K562 (cell line): Measurements from ENCODE around the gene SVEP1. TPM values are rescaled to one million over a fixed set of nuclear protein-coding genes. Genes with fewer than 3 reads are reported as not detected.

Source experiments
- ATAC-seq: fragments of 200-7000 bp; cut with Tn5 transposase; 3 replicates; pipeline ENCODE4 v1.9.1; 2020; ENCODE audit warnings: moderate library complexity
- BruUV-seq: library from RNA; stranded (reverse); fragments of 400-500 nt; replicated peaks from 2 replicates; lab custom pipeline; 2021; lab: Mats Ljungman, UMichigan
- CTCF ChIA-PET: fragments of 300-600 bp; formaldehyde crosslinking; extraction: SDS; loops from one replicate; lab custom pipeline; 2021; ENCODE audit warnings: low intra/inter-chr PET ratio; lab: Yijun Ruan, JAX
- POLR2A ChIA-PET: fragments of 300-600, 350-650 bp; sonication (Branson Sonifier 250); formaldehyde crosslinking; extraction: SDS; loops from one replicate; lab custom pipeline; 2021; ENCODE audit warnings: antibody characterized with exemption, inconsistent platforms; lab: Yijun Ruan, JAX
- DNase-seq, 4 experiments: peaks; one replicate each; pipeline versions ENCODE4 v3.0.0 to v3.0.0-alpha.2; 2011 to 2018; ENCODE audit warnings: low spot score in 3 of 4, mixed read lengths in 3 of 4; ENCODE audit errors: extremely low read depth in 1 of 4
- FAIRE-seq: peaks from 2 replicates; lab custom pipeline; 2011; peaks lifted over from hg19 to GRCh38; lab: Jason Lieb, UNC
- H2AFZ ChIP-seq: 2 replicates; pipeline ENCODE4 v1.6.0; 2011; ENCODE audit warnings: low read depth, low read length, control low read depth, inconsistent platforms
- H3K27ac ChIP-seq: fragments of 200-600 bp; 3 replicates; pipeline ENCODE4 v1.8.0; 2011; ENCODE audit warnings: low read depth, mild to moderate bottlenecking, control low read depth, inconsistent platforms, low read length, moderate library complexity, mixed read lengths; ENCODE audit errors: extremely low read depth
- H3K27me3 ChIP-seq, 2 experiments: fragments of 300-600 bp in 1 of 2; 2 replicates in 1 of 2; 3 replicates in 1 of 2; pipeline versions ENCODE4 v1.6.0 to v1.8.0; 2011; ENCODE audit warnings: inconsistent platforms in 2 of 2, low read length in 2 of 2, mild to moderate bottlenecking in 1 of 2, mixed read lengths in 1 of 2, moderate library complexity in 1 of 2; ENCODE audit not compliant: control insufficient read depth in 2 of 2, insufficient read depth in 2 of 2
- H3K36me3 ChIP-seq: fragments of 300-600 bp; 3 replicates; pipeline ENCODE4 v1.8.0; 2011; ENCODE audit warnings: mild to moderate bottlenecking, low read length, inconsistent platforms; ENCODE audit not compliant: control insufficient read depth, insufficient read depth
- H3K4me1 ChIP-seq, 2 experiments: fragments of 200-600 bp in 1 of 2; replicated peaks in 1 of 2; 2 replicates in 1 of 2; 3 replicates in 1 of 2; pipeline versions ENCODE4 v1.5.1 to v1.8.0; 2011; ENCODE audit warnings: inconsistent platforms in 2 of 2, low read length in 2 of 2, mild to moderate bottlenecking in 1 of 2, mixed read lengths in 1 of 2, moderate library complexity in 1 of 2; ENCODE audit not compliant: control insufficient read depth in 2 of 2, insufficient read depth in 2 of 2
- H3K4me2 ChIP-seq: 2 replicates; pipeline ENCODE4 v1.6.1; 2011; ENCODE audit warnings: low read length, control low read depth, inconsistent platforms, mixed read lengths; ENCODE audit not compliant: insufficient read depth
- H3K4me3 ChIP-seq: fragments of 200-600 bp; sonication (generic), shearing (Covaris generic); 2 replicates; pipeline ENCODE4 v1.5.1; 2016; ENCODE audit warnings: control low read depth, inconsistent platforms
- H3K79me2 ChIP-seq: fragments of 200-600 bp; 3 replicates; pipeline ENCODE4 v1.8.0; 2011; ENCODE audit warnings: low read length, inconsistent platforms; ENCODE audit not compliant: control insufficient read depth, insufficient read depth
- H3K9ac ChIP-seq, 2 experiments: 2 replicates each; pipeline versions ENCODE4 v1.6.0 to v1.6.1; 2011; ENCODE audit warnings: low read depth in 2 of 2, low read length in 2 of 2, control low read depth in 1 of 2, inconsistent platforms in 1 of 2, mild to moderate bottlenecking in 1 of 2, mixed read lengths in 1 of 2; ENCODE audit not compliant: insufficient read depth in 1 of 2
- H3K9me1 ChIP-seq: one replicate; pipeline ENCODE4 v1.6.0; 2011; ENCODE audit warnings: inconsistent platforms, mild to moderate bottlenecking, low read length, moderate library complexity; ENCODE audit not compliant: control insufficient read depth, insufficient read depth
- H3K9me3 ChIP-seq: replicated peaks from 2 replicates; pipeline ENCODE4 v1.5.1; 2011; ENCODE audit warnings: low read depth, low read length, inconsistent platforms; ENCODE audit not compliant: control insufficient read depth, insufficient read depth
- H4K20me1 ChIP-seq: replicated peaks from 2 replicates; pipeline ENCODE4 v1.6.1; 2011; ENCODE audit warnings: low read length, inconsistent platforms, mixed read lengths; ENCODE audit not compliant: control insufficient read depth, insufficient read depth
- BCL6 ChIP-seq: fragments of 250-450 bp; sonication (Bioruptor Pico); IDR thresholded peaks from 2 replicates; pipeline ENCODE4 v1.4.0; 2020
- HSF4 ChIP-seq: fragments of 250-450 bp; sonication (Bioruptor Pico); IDR thresholded peaks from 2 replicates; pipeline ENCODE4 v2.1.2; 2022; ENCODE audit warnings: mild to moderate bottlenecking, moderate library complexity, borderline replicate concordance
- NCOA2 ChIP-seq, 2 experiments: fragments of 450-650 bp; IDR thresholded peaks; 2 replicates each; pipeline ENCODE4 v1.6.1; 2018; ENCODE audit warnings: mild to moderate bottlenecking in 2 of 2, moderate library complexity in 1 of 2; ENCODE audit not compliant: partially characterized antibody in 2 of 2
- PRMT5 ChIP-seq: sonication (generic); formaldehyde crosslinking; IDR thresholded peaks from 2 replicates; pipeline ENCODE4 v1.5.0; 2020; ENCODE audit warnings: missing genetic modification reagents
- SRSF7 ChIP-seq: fragments of 200-400 bp; formaldehyde crosslinking; optimal IDR thresholded peaks from 2 replicates; pipeline ENCODE3; 2017; ENCODE audit warnings: mild to moderate bottlenecking, low read depth, low read length
- STAG1 ChIP-seq: sonication (generic); formaldehyde crosslinking; IDR thresholded peaks from 2 replicates; pipeline ENCODE4 v1.5.0; 2020; ENCODE audit warnings: missing genetic modification reagents, borderline replicate concordance
- WGBS: fragments of 100-300 bp; shearing (Covaris generic); methylation state at CpG from one replicate; pipeline ENCODE4 v1.1.6; 2016; ENCODE audit warnings: low coverage, mixed read lengths; ENCODE audit not compliant: insufficient coverage; ENCODE audit errors: missing lambda C conversion rate; 5-methylcytosine and 5-hydroxymethylcytosine counted together
- in situ Hi-C: fragments of 300-500 bp; cut with MboI; formaldehyde crosslinking; loops from 4 replicates; pipeline ENCODE4 v1.15.0; 2018; ENCODE audit warnings: inconsistent platforms, mixed read lengths
- intact Hi-C: fragments of 100-400 bp; cut with micrococcal nuclease; formaldehyde crosslinking; loops from 2 replicates; pipeline ENCODE4 v1.14.2; 2022
- polyA plus RNA-seq, 8 experiments: library from polyadenylated mRNA; depleted of rRNA in 4 of 8; stranded (reverse) in 5 of 8; unstranded in 3 of 8; fragments of >200 nt; fragmentation: Nextera tagmentation in 2 of 8; fragmentation: Illumina TruSeq in 1 of 8; extraction: Ambion mirVana in 2 of 8; extraction: Trizol in 1 of 8; gene quantifications; 2 replicates each; pipeline versions ENCODE4 v1.2.1 to v1.2.3, GENCODE V29; 2011 to 2014; ENCODE audit warnings: inconsistent platforms in 1 of 8, missing spikeins in 1 of 8
- total RNA-seq, 7 experiments: library from RNA; depleted of rRNA in 6 of 7; stranded (reverse); fragments of >200 nt in 6 of 7; fragmentation: Illumina TruSeq in 2 of 7; extraction: Trizol in 2 of 7; gene quantifications; 2 replicates each; pipeline versions ENCODE4 v1.2.1 to v1.2.3, GENCODE V29; 2011 to 2021; ENCODE audit warnings: low replicate concordance in 1 of 7
- TF ChIP-seq, protein P1 (sequence below): fragments of 450-650 bp; IDR thresholded peaks from 2 replicates; pipeline ENCODE4 v1.6.1; 2016; ENCODE audit warnings: borderline replicate concordance
- TF ChIP-seq, protein P2 (sequence below), 3 experiments: fragments of 200-800 bp in 1 of 3; fragments of 250-450 bp in 1 of 3; fragments of 450-650 bp in 1 of 3; sonication (Bioruptor Pico) in 1 of 3; sonication (Bioruptor generic) in 1 of 3; formaldehyde crosslinking in 1 of 3; IDR thresholded peaks; 2 replicates each; pipeline versions ENCODE4 v1.6.1 to v1.8.0; 2016 to 2022; ENCODE audit warnings: mild to moderate bottlenecking in 2 of 3, missing genetic modification characterization in 2 of 3, missing compliant biosample characterization in 1 of 3, moderate library complexity in 1 of 3
- TF ChIP-seq, protein P3 (sequence below): fragments of 150-350 bp; IDR thresholded peaks from 2 replicates; pipeline ENCODE4 v1.6.1; 2014; ENCODE audit warnings: low read depth, mild to moderate bottlenecking, low read length, borderline replicate concordance

SVEP1 gene
- total and polyA plus RNA-seq, 9 of the 15 experiments (the other 6 are each of a cell fraction or from before 2014, with no cell fraction given): 0.20 to 0.84 (median 0.43) TPM

DNA sequence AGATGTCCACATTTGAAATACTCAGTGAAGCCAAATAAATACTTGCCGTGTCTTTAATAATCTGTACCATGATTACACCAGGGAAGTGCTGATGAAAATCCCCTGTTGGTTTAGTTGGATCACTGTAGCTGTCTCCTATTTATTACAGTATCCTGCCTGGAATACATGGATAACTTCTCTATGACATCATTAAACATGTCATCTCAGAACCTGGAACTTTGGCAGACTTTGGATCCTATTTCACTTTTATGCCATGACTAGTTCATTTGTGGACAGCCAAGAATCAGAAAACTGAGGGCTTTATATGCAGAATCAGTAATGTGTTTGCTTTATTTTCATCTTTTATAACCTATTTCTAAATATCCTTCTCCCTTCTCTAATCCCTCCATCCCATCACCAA, 241.8 kb downstream of the SVEP1 start, which contains the start of gene TXNDC8 (continued):
- TF ChIP-seq STAG1 (CRISPR knock-in tag) (no peak), BCL6 (CRISPR knock-in tag) (no peak)
- TF ChIP-seq, protein P1, sequence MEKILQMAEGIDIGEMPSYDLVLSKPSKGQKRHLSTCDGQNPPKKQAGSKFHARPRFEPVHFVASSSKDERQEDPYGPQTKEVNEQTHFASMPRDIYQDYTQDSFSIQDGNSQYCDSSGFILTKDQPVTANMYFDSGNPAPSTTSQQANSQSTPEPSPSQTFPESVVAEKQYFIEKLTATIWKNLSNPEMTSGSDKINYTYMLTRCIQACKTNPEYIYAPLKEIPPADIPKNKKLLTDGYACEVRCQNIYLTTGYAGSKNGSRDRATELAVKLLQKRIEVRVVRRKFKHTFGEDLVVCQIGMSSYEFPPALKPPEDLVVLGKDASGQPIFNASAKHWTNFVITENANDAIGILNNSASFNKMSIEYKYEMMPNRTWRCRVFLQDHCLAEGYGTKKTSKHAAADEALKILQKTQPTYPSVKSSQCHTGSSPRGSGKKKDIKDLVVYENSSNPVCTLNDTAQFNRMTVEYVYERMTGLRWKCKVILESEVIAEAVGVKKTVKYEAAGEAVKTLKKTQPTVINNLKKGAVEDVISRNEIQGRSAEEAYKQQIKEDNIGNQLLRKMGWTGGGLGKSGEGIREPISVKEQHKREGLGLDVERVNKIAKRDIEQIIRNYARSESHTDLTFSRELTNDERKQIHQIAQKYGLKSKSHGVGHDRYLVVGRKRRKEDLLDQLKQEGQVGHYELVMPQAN: no peak

DNA sequence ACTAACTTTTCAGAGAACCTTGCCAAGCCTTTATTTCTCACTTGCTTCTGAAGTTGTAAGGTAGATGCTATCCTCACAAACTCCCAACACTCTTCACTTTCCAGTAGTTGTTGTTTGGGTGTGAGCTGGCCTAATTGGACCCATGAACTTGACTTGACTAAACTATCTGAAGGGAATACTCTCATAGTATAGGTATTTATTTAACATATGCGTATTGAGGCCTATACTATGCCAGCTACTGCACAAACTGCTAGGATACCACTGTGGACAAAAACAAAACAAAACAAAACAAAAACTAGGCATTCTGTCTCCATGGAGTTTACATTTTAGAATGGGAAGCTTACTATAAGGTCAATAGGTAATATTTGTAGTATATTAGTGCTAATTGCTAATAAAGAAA, 243.2 kb downstream of the SVEP1 start:
- no peaks in the 10 kb centered on the region for H3K4me1 ChIP-seq
- no peaks in the 10 kb centered on the region for H3K79me2 ChIP-seq
- no peaks in the 10 kb centered on the region for H3K36me3 ChIP-seq
- ChIA-PET POLR2A (no interaction called here), CTCF (no interaction called here)
- in situ Hi-C loops: no loop called here
- no peak overlapping the region for H3K4me2 ChIP-seq
- no peak overlapping the region for H3K27ac ChIP-seq
- H3K27me3 ChIP-seq: peaks cover 0 to 8% of the 10 kb centered on the region in 2 experiments; a peak in 1 of 5 replicates
- no peaks in the 10 kb centered on the region for H4K20me1 ChIP-seq
- no TSS peak for BruUV-seq
- no peaks in the 10 kb centered on the region for H3K9me1 ChIP-seq
- no peak overlapping the region for H3K9ac ChIP-seq
- intact Hi-C loops: no loop called here
- WGBS: 12% methylated on average over 1 of the region's 1 CpG
- no peak overlapping the region for H3K4me3 ChIP-seq
- DNase-seq: no peak
- no peak for FAIRE-seq
- H3K9me3 ChIP-seq: no peaks in the 10 kb centered on the region
- H2AFZ ChIP-seq: no peak overlapping the region
- ATAC-seq: no peak
- TF ChIP-seq, protein P2, sequence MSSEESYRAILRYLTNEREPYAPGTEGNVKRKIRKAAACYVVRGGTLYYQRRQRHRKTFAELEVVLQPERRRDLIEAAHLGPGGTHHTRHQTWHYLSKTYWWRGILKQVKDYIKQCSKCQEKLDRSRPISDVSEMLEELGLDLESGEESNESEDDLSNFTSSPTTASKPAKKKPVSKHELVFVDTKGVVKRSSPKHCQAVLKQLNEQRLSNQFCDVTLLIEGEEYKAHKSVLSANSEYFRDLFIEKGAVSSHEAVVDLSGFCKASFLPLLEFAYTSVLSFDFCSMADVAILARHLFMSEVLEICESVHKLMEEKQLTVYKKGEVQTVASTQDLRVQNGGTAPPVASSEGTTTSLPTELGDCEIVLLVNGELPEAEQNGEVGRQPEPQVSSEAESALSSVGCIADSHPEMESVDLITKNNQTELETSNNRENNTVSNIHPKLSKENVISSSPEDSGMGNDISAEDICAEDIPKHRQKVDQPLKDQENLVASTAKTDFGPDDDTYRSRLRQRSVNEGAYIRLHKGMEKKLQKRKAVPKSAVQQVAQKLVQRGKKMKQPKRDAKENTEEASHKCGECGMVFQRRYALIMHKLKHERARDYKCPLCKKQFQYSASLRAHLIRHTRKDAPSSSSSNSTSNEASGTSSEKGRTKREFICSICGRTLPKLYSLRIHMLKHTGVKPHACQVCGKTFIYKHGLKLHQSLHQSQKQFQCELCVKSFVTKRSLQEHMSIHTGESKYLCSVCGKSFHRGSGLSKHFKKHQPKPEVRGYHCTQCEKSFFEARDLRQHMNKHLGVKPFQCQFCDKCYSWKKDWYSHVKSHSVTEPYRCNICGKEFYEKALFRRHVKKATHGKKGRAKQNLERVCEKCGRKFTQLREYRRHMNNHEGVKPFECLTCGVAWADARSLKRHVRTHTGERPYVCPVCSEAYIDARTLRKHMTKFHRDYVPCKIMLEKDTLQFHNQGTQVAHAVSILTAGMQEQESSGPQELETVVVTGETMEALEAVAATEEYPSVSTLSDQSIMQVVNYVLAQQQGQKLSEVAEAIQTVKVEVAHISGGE (CRISPR knock-in tag; IDR thresholded peaks at IDR 0.05): no peak
- TF ChIP-seq PRMT5 (CRISPR knock-in tag): no peak
- TF ChIP-seq, protein P3, sequence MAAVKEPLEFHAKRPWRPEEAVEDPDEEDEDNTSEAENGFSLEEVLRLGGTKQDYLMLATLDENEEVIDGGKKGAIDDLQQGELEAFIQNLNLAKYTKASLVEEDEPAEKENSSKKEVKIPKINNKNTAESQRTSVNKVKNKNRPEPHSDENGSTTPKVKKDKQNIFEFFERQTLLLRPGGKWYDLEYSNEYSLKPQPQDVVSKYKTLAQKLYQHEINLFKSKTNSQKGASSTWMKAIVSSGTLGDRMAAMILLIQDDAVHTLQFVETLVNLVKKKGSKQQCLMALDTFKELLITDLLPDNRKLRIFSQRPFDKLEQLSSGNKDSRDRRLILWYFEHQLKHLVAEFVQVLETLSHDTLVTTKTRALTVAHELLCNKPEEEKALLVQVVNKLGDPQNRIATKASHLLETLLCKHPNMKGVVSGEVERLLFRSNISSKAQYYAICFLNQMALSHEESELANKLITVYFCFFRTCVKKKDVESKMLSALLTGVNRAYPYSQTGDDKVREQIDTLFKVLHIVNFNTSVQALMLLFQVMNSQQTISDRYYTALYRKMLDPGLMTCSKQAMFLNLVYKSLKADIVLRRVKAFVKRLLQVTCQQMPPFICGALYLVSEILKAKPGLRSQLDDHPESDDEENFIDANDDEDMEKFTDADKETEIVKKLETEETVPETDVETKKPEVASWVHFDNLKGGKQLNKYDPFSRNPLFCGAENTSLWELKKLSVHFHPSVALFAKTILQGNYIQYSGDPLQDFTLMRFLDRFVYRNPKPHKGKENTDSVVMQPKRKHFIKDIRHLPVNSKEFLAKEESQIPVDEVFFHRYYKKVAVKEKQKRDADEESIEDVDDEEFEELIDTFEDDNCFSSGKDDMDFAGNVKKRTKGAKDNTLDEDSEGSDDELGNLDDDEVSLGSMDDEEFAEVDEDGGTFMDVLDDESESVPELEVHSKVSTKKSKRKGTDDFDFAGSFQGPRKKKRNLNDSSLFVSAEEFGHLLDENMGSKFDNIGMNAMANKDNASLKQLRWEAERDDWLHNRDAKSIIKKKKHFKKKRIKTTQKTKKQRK: no peak
- no peak for TF ChIP-seq NCOA2 (IDR thresholded peaks at IDR 0.05; ENCODE audit: partially characterized antibody in 2 of 2)
- no peak for TF ChIP-seq HSF4
- no peak for TF ChIP-seq SRSF7
